ENCODE data around the gene DNMT3B. TPM values are rescaled to one million over a fixed set of nuclear protein-coding genes. Genes with fewer than 3 reads are reported as not detected.

The DNMT3B gene
- polyA plus RNA-seq, 1 experiment, result 1.3 TPM

GRCh38 chr20:32780278-32780677 lies 18.1 kb downstream of the DNMT3B start:
- no peak for TF ChIP-seq CTCF (IDR thresholded peaks at IDR 0.05; ENCODE audit: insufficient read depth, low read depth, low read length)
- H3K27me3 ChIP-seq (ENCODE audit: control insufficient read depth, insufficient read depth, low read length), result no peaks in the 10 kb centered on the region
- ChIA-PET POLR2A (no interaction called here), CTCF (interaction anchor here (6.0 to 7.5 kb wide), 2 partner anchors 10 to 106 kb away, joined by 31 to 146 read pairs; partner anchors contain the start of gene C20orf203)
- no peak for DNase-seq (ENCODE audit: low read depth)
- H3K36me3 ChIP-seq (ENCODE audit: control insufficient read depth, insufficient read depth, low read length), result no peaks in the 10 kb centered on the region; the same call in 1 of the 2 replicates
- H3K4me3 ChIP-seq (ENCODE audit: low read depth, low read length), result no peak overlapping the region

DNA sequence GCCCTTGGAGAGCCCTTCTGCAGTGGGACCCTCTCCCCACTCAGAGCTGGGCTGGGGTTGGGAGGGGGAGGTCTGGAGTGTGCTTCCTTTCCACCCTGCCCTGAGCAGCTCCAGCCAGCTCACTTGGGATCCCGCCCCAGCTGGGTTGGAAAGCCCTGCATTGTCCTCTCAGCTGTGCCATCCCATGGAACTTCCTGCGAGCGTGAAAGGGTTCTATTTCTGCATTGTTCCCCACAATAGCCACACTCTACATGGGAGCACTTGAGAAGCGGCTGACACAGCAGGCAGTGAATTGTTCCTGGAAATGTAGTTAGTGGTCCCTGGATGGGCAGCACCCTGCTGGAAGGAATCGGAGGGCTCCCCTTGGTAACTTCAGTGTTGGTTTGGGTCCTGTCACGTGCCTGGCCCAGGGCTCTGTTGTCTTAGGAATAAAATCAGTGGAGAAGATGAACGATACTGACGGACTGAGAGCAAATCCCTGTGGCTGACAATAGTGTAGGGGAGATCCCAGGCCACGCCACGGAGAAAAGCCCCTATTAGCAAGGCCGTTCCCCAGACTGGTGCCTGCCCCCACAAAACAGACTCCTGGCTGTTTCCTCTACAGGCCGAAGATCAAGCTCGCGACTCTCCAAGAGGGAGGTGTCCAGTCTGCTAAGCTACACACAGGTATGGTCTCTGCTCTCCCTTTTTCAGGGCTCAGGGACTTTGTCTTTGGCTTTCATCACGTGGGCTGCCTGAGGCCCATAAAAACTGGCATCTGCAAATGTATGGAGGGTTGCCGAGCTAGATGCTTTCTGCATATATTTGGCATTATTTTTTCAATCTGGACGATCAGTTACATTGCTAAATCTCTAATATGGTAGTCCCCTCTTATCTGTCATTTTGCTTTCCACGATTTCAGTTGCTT lies 18.8 kb downstream of the DNMT3B start:
- Histone ChIP-seq H3K36me3 (ENCODE audit: control insufficient read depth, insufficient read depth, low read length) (no peaks in the 10 kb centered on the region; the same call in 1 of the 2 replicates), H3K4me3 (ENCODE audit: low read depth, low read length) (no peak overlapping the region), H3K27me3 (ENCODE audit: control insufficient read depth, insufficient read depth, low read length) (no peaks in the 10 kb centered on the region)
- DNase-seq (ENCODE audit: low read depth), result no peak
- POLR2A ChIA-PET, result no interaction called here
- CTCF ChIA-PET, result interaction anchor here (0.5 to 7.5 kb wide), 4 partner anchors 9 to 106 kb away, joined by 3 to 146 read pairs (median 17); partner anchors contain the start of gene C20orf203
- no peak for TF ChIP-seq CTCF (IDR thresholded peaks at IDR 0.05; ENCODE audit: insufficient read depth, low read depth, low read length)

DNA sequence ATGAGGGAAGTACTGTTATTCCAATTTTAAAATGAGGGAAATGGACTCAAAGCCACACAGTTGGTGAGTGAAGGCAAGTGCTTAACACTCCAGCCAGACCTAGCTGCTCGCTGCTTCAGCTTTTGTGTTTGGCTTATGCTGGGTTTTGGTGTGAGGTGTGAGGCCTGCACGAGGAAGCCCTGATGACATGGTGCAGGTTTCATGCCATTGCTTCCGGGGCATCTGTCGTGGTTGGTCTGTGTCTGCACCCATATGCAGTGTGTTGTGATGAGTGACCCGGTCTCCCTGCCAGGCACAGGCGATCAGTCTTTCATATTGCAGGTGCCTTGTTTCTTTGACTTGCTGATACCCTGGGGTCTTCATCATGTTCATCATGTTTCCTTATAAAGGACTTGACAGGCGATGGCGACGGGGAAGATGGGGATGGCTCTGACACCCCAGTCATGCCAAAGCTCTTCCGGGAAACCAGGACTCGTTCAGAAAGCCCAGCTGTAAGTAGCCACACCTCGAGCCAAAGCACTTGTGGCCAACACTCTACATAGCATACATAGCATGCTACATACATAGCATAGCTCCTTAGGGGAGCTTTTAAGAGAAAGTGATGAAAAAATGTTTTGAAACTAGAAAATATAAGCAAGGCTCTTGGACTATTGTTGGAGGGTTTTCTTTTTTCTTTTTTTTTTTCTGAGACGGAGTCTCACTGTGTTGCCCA lies 22.3 kb downstream of the DNMT3B start:
- ChIA-PET CTCF (interaction anchor here (0.5 to 1.9 kb wide), 3 partner anchors 35 to 162 kb away, joined by 3 to 8 read pairs (median 6); partner anchors contain the start of genes C20orf203 and MAPRE1), POLR2A (no interaction called here)
- no peak for TF ChIP-seq CTCF (IDR thresholded peaks at IDR 0.05; ENCODE audit: insufficient read depth, low read depth, low read length)
- Histone ChIP-seq H3K27me3 (ENCODE audit: control insufficient read depth, insufficient read depth, low read length) (no peaks in the 10 kb centered on the region), H3K4me3 (ENCODE audit: low read depth, low read length) (no peak overlapping the region), H3K36me3 (ENCODE audit: control insufficient read depth, insufficient read depth, low read length) (peaks cover 2% of the 10 kb centered on the region; the same call in 1 of the 2 replicates)
- DNase-seq (ENCODE audit: low read depth), result no peak

- Histone ChIP-seq H3K36me3 (ENCODE audit: control insufficient read depth, insufficient read depth, low read length) (peaks cover 2% of the 10 kb centered on the region; the same call in 1 of the 2 replicates), H3K4me3 (ENCODE audit: low read depth, low read length) (no peak overlapping the region), H3K27me3 (ENCODE audit: control insufficient read depth, insufficient read depth, low read length) (no peaks in the 10 kb centered on the region)
- TF ChIP-seq CTCF (IDR thresholded peaks at IDR 0.05; ENCODE audit: insufficient read depth, low read depth, low read length), result no peak
- CTCF ChIA-PET, result interaction anchor here (0.8 to 1.7 kb wide), 3 partner anchors 112 to 310 kb away, joined by 3 to 6 read pairs (median 3); partner anchors contain the start of gene C20orf203
- no peak for DNase-seq (ENCODE audit: low read depth)
- POLR2A ChIA-PET, result no interaction called here
These were observed 24.0 kb downstream of the DNMT3B start for GRCh38 chr20:32786059-32786760.
